Loucy (cell line): Measurements from ENCODE around the gene SCO1.
A peak's percentile ranks its signal among the peaks of the same experiment; 100 is the strongest.

ENCODE experiments used
- H2AFZ ChIP-seq: fragments of 200-600 bp; sonication (generic); 2 replicates; pipeline ENCODE4 v1.6.0; 2016; ENCODE audit warnings: antibody characterized with exemption, mild to moderate bottlenecking, low read length, moderate library complexity
- H3F3A ChIP-seq: fragments of 200-600 bp; 2 replicates; pipeline ENCODE4 v1.6.0; 2016; ENCODE audit warnings: antibody characterized with exemption, low read depth, mild to moderate bottlenecking
- H3K27me3 ChIP-seq: fragments of 200-600 bp; sonication (generic); 2 replicates; pipeline ENCODE4 v1.6.1; 2014; ENCODE audit warnings: low read length, mild to moderate bottlenecking; ENCODE audit not compliant: insufficient read depth, poor library complexity, severe bottlenecking
- H3K36me3 ChIP-seq: fragments of 200-600 bp; sonication (generic); 2 replicates; pipeline ENCODE4 v1.6.1; 2016; ENCODE audit warnings: low read length; ENCODE audit not compliant: insufficient read depth
- H3K4me1 ChIP-seq: fragments of 200-600 bp; sonication (generic); 2 replicates; pipeline ENCODE4 v1.5.1; 2014; ENCODE audit warnings: low read length, mild to moderate bottlenecking; ENCODE audit not compliant: insufficient read depth, poor library complexity, severe bottlenecking
- H3K4me2 ChIP-seq: fragments of 200-600 bp; sonication (generic); 2 replicates; pipeline ENCODE4 v1.6.0; 2014; ENCODE audit warnings: antibody characterized with exemption, low read length, low read depth, mild to moderate bottlenecking; ENCODE audit not compliant: poor library complexity, severe bottlenecking
- H3K4me3 ChIP-seq: fragments of 200-600 bp; sonication (generic); 2 replicates; pipeline ENCODE4 v1.5.1; 2014; ENCODE audit warnings: low read length, mild to moderate bottlenecking, mixed read lengths; ENCODE audit not compliant: poor library complexity, severe bottlenecking
- H3K79me2 ChIP-seq: fragments of 200-600 bp; sonication (generic); 2 replicates; pipeline ENCODE4 v1.6.1; 2014; ENCODE audit warnings: low read length; ENCODE audit not compliant: insufficient read depth
- H3K9ac ChIP-seq: fragments of 200-600 bp; sonication (generic); 2 replicates; pipeline ENCODE4 v1.6.0; 2014; ENCODE audit warnings: mild to moderate bottlenecking, low read depth, low read length, moderate library complexity; ENCODE audit not compliant: poor library complexity, severe bottlenecking
- H3K9me2 ChIP-seq: fragments of 200-600 bp; sonication (generic); replicated peaks from 2 replicates; pipeline ENCODE4 v1.6.1; 2016; ENCODE audit warnings: low read depth, low read length, mixed read lengths
- H3K9me3 ChIP-seq: fragments of 200-600 bp; sonication (generic); 2 replicates; pipeline ENCODE4 v1.6.1; 2014; ENCODE audit warnings: mild to moderate bottlenecking, antibody characterized with exemption, low read length, low read depth; ENCODE audit not compliant: insufficient read depth
- H4K20me1 ChIP-seq: fragments of 200-600 bp; sonication (generic); 2 replicates; pipeline ENCODE4 v1.6.0; 2014; ENCODE audit warnings: antibody characterized with exemption, low read length, mild to moderate bottlenecking; ENCODE audit not compliant: insufficient read depth, poor library complexity, severe bottlenecking
- EZH2phosphoT487 ChIP-seq: fragments of 200-600 bp; IDR thresholded peaks from 2 replicates; pipeline ENCODE4 v1.6.1; 2018; ENCODE audit warnings: antibody characterized with exemption, mild to moderate bottlenecking, moderate library complexity, borderline replicate concordance
- TF ChIP-seq, protein P1 (sequence below): fragments of 200-600 bp; sonication (generic); conservative IDR thresholded peaks from 2 replicates; pipeline ENCODE4 v1.5.1; 2014; ENCODE audit warnings: mild to moderate bottlenecking, antibody characterized with exemption, low read length

Gene SCO1

DNA sequence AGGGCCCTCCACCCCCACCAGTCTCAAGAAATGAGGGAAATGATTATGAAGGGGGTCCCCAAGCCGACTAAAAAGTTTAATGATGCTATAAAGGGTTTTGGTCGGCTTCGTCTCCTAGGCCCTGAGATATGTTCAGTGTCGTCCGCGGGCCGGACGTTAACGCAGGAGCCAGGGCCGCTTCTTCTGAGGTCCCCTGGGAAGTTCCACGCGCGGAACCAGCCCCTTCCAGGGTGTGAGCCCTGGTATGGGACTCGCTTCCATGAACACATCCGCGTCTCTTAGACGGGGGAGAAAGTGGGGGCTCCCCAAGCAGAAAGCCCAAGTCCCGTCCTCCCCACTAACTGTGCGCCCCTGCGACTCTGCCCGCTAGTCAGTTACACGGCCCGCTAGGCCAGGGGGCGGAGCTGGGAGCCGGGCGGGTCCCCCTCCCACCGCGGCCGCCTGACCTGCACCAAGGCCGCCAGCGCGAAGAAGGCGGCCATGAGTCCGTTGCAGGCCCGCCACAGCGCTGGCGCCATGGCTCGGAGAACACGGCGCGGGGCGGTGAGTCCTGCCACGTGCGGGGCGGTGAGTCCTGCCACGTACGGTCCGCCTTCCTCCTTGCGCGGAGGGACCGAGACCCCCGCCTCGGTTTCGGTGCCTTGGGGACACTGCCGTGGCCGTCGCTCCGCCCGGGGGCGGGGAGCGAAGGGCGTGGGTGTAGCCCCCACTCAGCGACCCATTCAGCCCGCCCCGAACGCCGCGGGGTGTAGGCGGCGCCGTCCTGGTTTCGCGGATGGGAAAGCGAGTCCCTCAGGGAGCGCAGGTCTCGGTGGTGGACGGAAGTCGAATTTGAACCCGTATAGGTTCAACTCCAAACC lies 32.2 kb upstream of the SCO1 start, which contains the start of gene TMEM220:
TSS of gene TMEM220 (minus strand) at position 690 of the 860 bp plus-strand sequence. CDS start at position 518, 172 bp downstream.
- Histone ChIP-seq H3K79me2 (no peaks in the 10 kb centered on the region), H2AFZ (peak within 1 kb of the TSS; percentile 47; the same call in 1 of the 2 replicates), H3K9ac (peak within 1 kb of the TSS; percentile 59), H3K4me1 (peaks cover 14% of the 10 kb centered on the region), H3K9me2 (no peaks in the 10 kb centered on the region), H3K36me3 (no peaks in the 10 kb centered on the region), H3K4me2 (peak within 1 kb of the TSS; percentile 29), H3K9me3 (no peaks in the 10 kb centered on the region), H4K20me1 (no peaks in the 10 kb centered on the region), H3K27me3 (no peaks in the 10 kb centered on the region), H3K4me3 (peak within 1 kb of the TSS; percentile 64), H3F3A (no peaks in the 10 kb centered on the region)
- TF ChIP-seq, protein P1, sequence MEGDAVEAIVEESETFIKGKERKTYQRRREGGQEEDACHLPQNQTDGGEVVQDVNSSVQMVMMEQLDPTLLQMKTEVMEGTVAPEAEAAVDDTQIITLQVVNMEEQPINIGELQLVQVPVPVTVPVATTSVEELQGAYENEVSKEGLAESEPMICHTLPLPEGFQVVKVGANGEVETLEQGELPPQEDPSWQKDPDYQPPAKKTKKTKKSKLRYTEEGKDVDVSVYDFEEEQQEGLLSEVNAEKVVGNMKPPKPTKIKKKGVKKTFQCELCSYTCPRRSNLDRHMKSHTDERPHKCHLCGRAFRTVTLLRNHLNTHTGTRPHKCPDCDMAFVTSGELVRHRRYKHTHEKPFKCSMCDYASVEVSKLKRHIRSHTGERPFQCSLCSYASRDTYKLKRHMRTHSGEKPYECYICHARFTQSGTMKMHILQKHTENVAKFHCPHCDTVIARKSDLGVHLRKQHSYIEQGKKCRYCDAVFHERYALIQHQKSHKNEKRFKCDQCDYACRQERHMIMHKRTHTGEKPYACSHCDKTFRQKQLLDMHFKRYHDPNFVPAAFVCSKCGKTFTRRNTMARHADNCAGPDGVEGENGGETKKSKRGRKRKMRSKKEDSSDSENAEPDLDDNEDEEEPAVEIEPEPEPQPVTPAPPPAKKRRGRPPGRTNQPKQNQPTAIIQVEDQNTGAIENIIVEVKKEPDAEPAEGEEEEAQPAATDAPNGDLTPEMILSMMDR: no peak
- TF ChIP-seq EZH2phosphoT487: no peak

- H3K9me3 ChIP-seq: no peaks in the 10 kb centered on the region
- no peak overlapping the region for H3K9ac ChIP-seq
- no peaks in the 10 kb centered on the region for H3F3A ChIP-seq
- no peaks in the 10 kb centered on the region for H3K9me2 ChIP-seq
- H4K20me1 ChIP-seq: no peaks in the 10 kb centered on the region
- H3K79me2 ChIP-seq: no peaks in the 10 kb centered on the region
- peaks cover 23% of the 10 kb centered on the region for H3K4me1 ChIP-seq
- H3K4me2 ChIP-seq: no peak overlapping the region
- no peak overlapping the region for H2AFZ ChIP-seq
- no peak for TF ChIP-seq EZH2phosphoT487
- TF ChIP-seq, protein P1: no peak
- no peak overlapping the region for H3K4me3 ChIP-seq
- H3K36me3 ChIP-seq: no peaks in the 10 kb centered on the region
- H3K27me3 ChIP-seq: no peaks in the 10 kb centered on the region
Observed at GRCh38 chr17:10728331-10728892, 31.1 kb upstream of the SCO1 start.

- TF ChIP-seq, protein P1: no peak
- Histone ChIP-seq H3F3A (no peaks in the 10 kb centered on the region), H3K9me2 (no peaks in the 10 kb centered on the region), H3K9me3 (no peaks in the 10 kb centered on the region), H3K4me3 (no peak overlapping the region), H4K20me1 (no peaks in the 10 kb centered on the region), H3K4me1 (peaks cover 23% of the 10 kb centered on the region), H2AFZ (no peak overlapping the region), H3K9ac (no peak overlapping the region), H3K79me2 (no peaks in the 10 kb centered on the region), H3K27me3 (no peaks in the 10 kb centered on the region), H3K36me3 (no peaks in the 10 kb centered on the region), H3K4me2 (no peak overlapping the region)
Observed at GRCh38 chr17:10727192-10727591, 29.9 kb upstream of the SCO1 start.
